ENCODE measurements around the gene GLS.
"Not testable (repeated sequence)": the region's sequence is repeated elsewhere in the genome, so short reads cannot be mapped to it uniquely, and the experiment has no call there.

The GLS gene

DNA sequence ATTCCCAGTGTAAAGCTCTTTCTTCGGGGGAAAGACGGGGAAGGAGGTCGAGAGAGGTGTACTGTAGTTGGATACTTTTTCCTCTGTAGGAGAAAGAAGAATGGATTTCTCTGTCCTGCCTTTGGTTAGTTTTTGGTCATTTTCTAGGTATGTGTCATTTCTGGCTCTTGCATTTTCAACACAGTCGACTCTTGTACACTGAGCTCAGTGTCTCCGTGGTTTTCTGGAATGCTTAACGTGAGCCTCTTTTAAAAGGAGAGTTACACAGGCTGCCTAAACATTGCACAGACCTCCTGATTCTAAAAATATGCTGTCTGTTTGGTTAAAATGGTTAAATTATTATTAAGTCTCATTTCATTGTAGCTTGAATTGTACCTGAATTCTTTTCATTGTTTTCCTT, 21.8 kb upstream of the GLS start:
- DNase-seq, result no peak

DNA sequence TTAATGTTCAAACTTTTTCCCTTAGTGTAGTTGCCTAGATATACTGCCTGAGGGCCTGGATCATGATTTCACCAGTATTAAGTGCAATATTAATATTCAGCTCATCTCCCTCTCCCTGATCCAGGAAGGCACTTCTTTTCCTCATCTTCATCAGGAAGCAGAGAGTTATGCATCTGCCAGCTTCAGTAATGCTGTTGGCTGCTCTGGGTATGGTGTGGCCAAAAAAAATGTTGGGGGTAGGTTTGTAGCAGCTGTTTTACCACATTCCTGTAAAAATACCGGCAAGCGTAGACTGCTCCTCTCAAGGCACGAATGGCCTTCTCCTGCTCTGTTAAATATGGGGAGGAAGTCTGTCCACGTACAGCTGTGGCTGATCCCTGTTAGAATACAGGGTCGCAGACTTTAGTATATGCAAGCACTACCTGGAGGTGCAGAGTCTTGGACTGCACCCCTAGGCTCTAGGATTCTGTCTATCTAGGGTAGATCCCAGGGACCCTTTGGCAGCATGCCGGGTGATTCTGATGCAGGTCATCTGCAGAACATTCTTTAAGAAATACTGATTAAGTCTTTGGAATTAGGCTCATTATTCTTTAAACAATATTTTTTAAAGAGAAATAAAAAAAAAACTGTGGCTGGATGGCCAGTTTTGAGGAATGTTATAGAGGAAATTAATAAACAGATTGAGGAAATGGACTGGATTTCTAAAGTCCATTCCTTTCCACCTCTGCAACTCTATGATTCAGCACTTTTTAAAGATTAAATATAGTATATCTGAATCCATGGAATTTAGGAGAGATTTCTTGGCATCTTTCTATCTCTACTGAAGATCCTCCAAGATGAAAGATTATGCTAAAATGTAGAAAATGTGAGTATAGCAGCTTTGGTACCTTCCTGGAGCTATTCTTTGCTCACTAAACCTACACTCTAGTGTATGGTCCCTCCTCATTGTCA, 21.0 kb upstream of the GLS start:
- DNase-seq, result no peak

DNA sequence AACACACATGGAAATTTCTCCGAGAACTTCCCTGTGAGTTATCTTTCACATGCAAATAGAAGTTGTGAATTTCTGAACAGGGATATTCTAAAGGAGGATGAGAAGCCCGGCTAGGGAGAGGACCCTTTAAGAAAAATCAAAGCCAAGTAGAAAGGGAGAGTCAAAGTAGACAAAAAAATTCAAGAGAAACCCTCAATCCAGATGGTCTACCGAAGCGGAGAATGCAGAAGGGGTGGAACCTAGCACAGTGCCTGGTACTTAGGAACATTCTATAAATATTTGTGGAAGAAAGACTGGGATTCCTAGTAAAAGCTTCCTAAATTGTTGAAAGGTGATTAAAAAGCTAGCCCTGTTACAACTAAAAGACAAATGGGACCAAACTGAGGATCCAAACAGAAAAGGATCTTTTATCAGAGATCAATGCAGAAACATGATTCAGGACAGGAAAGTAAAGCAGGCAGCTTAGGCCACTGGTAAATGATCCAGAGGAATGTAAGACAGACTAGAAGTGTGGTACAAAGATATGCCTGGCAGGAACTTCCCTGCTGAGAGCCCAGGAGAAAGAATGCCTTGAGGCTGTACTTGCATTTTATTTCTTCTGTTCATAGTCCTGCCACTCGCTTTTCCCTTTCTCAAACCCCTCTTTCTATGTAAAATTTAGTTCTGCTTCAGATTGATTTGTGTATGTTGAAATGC, 19.5 kb upstream of the GLS start:
- no peak for DNase-seq

DNA sequence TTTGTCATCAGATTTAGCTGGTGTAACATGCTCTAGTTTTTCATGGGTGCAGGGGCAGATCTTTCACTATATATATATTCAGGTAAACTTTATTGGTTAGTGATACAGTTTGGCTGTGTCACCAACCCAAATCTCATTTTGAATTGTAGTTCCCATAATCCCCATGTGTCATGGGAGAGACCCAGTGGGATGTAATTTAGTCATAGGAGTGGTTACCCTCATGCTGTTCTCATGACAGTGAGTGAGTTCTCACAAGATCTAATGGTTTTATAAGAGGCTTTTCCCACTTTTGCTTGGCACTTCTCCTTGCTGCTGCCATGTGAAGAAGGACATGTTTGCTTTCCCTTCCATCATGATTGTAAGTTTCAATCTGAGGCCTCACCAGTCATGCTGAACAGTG, 18.5 kb upstream of the GLS start:
- DNase-seq, result not testable (repeated sequence)

DNA sequence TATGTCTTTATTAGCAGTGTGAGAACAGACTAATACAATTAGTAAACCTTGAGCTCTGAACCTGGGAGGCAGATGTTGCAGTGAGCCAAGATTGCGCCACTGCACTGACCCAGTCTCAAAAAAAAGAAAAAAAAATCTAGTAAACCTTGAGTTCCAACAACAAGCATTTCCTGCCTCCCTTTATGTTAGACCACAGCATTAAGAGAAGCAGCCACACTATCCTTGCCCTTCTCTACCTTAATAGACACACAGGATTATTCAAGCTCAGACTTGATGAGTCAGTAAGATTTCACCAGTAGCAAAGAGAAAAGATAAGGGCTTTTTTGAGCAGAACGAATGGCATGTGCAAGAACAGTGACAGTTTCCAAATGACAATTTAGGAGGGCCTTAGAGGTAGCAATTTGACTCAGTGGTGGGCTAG, 18.0 kb upstream of the GLS start:
- no peak for DNase-seq

DNA sequence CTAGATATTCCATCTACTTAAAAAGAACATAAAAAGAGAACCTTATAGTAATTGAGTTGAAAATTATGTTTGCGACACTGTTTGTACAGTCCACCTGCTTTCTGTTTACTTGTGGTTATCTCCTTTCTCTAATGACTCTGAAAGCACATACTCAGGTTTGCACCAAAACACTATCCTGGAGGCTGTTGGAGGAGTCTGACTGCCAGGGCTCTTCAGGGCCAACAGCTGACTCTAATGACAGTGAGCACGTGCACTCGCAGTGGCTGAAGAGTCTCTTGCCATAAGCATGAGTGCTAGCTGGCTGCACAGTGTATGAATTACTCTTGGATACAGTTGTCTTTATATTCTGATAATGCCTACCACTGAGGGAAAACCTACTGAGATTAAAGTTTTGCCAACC, 16.7 kb upstream of the GLS start:
- DNase-seq, result no peak

DNA sequence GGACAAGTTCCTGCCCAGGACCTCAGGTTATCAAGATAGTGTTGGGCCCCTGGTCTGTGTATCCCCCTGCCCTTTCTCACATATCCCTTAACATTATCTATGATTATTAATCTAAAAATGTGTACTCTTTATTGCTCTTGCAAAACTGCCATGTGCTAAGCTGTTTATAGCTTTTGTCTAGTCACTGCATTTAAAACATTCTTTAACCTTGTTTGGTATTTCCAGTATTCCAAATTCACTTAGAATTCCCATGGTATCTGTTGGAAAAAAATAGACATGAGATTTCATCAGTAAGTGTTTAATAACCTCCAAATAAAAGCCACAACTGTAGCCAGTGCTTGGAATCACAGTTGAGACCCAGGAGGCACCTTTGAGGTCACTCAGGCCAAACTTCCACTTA, 16.2 kb upstream of the GLS start:
- no peak for DNase-seq

DNA sequence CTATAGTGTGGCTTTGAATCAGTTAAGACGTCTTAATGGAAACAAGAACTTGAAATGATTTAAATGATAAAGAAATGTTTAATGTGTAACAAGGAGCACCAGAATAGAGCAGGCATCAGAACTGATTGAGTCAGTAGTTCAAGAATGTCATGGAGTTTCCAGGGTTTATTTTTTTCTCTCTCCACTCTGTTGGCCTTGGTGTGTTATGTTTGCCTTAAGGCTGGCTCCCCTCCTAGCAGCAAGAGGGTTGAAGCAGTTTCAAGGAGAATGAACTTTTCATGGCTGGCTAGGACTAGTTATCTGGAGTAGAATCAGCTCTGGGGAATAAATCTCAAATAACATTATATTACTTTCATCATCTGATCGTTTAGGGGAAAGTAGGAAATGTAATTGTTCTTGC, 13.4 kb upstream of the GLS start:
- no peak for DNase-seq

DNA sequence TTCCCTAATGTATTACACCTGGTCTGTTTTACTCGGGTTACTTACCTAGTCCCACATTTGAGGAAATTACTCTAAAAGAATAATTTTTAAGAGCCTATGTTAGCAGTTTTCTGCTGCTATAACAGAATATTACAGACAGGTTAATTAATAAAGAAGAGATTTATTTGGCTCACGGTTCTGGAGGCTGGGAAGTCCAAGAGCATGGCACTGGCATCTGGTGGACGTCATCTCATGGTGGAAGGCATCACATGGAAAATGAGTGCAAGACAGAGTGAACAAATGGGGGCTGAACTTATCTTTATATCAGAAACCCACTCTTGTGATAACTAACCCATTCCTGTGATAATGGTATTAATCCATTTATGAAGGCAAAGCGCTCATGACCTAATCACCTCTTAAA, 12.8 kb upstream of the GLS start:
- DNase-seq, result no peak

DNA sequence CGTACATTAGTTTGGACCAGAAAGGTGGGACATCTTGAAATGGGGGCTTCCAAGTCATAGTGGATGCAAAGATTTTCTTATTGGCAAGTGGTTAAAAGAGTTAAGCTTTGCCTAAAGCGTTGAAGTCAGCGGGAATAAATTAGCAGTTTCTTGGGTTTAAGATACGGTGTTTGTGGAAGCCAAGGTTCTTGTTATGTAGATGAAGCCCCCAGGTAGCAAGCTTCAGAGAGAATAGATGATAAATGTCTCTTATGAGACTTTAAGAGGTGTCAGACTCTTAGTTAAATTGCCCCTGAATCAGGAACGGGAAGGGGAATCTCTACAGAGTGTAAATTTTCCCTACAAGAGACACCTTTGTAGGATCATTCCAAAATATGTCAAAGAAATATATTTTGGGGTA, 10.9 kb upstream of the GLS start:
- no peak for DNase-seq

DNA sequence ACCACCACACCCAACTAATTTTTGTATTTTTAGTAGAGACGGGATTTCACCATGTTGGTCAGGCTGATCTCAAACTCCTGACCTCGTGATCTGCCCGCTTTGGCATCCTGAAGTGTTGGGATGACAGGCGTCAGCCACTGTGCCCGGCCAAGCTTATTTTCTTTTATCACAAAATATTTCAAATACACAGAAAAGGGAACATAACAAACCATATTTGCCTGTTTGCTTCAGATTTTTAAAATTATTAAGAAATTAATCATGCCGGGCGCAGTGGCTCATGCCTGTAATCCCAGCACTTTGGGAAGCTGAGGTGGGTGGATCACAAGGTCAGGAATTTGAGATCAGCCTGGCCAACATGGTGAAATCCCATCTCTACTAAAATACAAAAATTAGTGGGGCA, 7.2 kb upstream of the GLS start:
- DNase-seq, result not testable (repeated sequence)

DNA sequence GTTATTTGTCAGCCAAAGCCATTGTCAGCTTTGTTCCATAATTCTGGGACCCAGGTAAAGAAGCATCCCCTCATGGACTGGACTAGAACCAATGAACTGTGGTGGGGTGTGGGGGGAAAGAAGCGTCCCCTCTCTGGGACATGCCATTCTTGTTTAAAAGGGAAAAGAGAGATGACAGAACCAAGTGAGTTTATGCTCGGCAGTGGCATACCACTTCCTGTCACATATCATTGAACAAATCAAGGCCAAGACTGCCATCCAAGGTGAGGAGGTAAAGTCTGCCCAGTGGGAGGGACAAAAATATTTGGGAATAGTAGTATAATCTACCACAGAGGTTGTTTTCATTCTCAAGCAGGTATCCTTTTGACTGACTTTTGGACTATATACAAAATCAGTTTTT, 4.7 kb upstream of the GLS start:
- DNase-seq, result peak; percentile 12

DNA sequence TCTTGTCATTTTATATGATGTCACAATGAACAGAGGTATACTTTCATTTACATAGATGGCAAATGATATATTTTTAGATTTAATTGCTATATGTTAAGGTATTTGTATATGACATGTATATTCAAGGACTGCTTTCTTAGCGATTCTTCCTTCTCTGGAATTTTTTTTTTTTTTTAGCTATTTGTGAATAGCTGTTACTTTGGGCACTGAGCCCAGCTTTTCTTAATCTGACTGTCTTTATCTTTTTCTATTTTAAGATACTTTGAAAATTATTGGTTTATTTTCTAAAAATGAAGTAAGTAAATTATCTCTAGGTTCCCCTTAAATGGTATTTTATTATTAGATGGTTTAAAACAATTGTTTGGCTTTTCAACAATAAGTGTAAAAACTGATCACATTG, 4.0 kb upstream of the GLS start:
- no peak for DNase-seq

DNA sequence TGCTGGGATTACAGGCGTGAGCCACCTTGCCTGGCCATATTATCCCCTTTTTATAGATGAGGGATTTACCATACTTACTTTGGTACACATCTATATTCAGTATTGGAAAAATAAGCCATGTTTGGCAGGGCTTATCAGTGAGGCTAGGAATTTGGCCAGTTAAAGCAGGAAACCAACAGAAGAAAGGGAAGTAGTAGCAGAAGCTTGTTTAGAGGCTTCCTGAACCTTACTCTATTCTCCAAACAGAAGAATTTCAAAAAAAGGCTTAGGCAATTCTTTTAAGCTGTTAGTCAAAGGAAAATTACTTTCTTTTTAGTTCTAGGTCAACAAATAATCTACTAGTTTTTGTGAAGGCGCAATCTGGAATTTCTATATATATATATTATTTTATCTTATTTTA, 3.2 kb upstream of the GLS start:
- DNase-seq, result no peak

DNA sequence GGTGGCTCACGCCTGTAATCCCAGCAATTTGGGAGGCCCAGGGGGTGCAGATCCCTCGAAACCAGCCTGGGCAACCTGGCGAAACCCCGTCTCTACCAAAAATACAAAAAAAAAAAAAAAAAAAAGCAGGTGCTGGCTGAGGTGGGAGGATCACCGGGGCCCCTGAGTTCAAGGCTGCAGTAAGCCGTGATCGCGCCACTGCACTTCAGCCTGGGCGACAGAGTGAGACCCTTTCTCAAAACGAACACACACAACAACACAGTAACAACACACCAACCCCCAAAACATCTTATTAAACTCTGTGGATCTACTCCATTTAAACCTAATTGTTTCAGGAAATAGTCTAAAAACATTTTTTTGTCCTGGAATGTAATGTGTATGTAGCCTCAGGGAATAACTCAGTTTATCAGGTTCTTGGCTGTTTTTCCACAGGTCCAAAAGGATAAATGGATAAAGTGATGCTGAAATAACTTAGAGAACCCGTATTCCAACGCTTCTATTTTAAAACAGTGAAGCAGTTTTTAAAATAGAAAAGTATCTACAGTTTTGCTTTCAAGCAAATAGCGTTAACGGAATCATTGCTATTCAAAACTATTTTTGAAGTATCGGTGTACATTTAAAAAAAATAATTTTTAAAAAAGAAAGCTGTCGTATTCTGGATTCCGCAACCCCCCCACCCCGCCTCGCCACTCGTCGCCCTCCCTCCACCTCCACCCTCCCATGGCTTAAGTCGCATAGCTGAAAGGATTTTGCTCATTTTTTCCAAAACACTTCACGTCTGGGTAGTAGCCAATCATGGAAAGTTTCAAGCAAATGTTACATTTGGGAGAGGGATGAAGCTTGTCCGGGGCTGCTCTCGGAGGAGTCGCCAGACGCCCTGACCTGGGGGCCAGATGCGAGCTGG, 895 bp upstream of the GLS start:
- peak; percentile 59 for DNase-seq

DNA sequence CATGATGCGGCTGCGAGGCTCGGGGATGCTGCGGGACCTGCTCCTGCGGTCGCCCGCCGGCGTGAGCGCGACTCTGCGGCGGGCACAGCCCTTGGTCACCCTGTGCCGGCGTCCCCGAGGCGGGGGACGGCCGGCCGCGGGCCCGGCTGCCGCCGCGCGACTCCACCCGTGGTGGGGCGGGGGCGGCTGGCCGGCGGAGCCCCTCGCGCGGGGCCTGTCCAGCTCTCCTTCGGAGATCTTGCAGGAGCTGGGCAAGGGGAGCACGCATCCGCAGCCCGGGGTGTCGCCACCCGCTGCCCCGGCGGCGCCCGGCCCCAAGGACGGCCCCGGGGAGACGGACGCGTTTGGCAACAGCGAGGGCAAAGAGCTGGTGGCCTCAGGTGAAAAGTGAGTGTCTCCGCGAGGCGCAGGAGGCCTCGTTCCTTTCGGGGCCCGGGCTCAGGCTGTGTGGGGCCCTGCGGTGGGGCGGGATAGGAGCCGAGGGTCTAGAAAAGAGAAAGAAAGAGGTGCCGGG, 520 bp downstream of the GLS start:
- DNase-seq, result no peak

DNA sequence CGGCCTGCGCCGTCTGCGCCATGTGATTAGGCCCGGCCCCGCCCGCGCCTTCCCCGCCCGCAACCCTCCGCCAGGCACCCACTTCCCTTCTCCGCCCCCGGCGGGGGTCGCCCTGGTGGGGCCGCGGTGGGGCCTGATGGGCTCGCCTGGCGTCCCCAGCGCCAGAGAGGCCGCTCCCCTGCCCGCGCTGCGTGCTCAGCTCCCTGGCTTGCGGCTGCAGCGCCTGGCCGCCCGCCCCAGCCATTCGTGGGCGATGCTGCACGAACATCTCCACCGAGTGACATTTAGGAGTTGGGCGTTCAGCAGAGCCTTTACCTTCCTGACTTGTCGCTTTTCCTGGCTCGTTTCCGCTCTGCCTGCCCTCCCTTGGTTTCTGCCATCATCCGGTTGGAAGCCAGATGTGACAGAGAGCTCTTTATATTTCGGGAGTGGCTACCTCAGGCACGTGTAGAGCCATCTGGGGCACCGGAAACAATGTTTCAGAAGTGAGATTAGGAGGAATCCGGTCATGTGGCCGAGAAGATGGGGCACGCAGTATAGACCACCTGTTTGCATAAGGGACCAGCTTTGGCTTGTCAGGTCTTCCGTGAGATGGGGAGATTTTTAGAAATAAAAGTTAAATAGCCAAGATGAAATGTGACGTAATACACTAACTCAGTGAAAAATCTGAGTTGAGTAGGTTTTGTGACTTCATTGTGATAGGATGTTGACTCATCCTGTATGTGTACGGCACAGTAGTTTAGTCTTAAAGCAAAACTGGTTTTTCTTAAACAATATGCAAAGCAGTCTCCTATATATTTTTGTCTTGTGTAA, 1.2 kb downstream of the GLS start:
- peak; percentile 77 for DNase-seq

DNA sequence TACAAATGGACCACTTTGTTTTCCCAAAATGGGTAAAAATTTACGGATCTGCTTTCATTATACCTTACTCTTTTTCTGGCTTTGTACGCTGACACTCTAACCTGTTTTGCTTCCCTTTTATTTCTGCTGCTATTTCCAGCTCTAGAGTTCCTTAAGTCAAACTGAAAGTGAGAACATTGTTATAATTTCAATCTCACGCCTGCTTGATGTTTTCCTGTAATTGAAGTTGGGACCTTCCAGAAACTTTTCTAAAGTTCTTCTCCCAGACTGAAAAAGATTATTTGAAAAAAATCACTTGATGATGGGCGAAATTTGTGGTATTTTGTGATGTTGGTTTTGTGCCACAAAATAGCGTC, 1.8 kb downstream of the GLS start:
- no peak for DNase-seq

DNA sequence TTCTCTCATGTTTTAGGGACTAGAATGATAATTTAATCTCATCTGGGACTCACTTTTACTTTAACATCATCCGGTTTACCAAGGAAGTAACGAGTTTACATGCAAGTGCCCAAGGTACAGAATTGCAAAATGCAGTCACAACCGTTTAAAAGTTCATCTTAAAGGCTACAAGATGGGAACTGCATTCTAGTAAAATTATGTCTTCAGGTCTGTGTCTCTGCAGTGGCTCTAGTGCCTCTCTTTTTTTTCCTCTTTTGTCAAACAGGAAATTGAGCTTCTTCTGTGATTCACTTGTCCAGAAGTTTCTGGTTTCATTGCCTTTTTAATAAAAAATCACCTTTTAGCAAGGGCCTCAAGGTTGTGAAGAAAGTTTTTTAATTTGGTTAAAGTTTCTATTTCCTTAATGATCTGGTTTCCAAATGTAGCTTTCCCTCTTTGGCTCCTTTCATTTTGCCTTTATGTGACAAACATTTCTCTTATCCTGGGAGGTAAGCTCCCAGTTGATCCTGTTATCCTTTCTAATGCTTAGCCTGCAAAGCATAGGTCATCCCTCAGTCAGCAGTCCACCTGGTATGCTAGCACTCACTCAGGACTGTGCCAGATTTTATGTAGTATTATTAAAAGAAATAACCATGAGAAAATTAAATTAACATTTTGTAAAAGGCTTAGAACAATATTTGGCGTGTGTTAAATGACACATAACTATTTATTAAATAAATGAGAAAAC, 2.4 kb downstream of the GLS start:
- DNase-seq, result no peak

DNA sequence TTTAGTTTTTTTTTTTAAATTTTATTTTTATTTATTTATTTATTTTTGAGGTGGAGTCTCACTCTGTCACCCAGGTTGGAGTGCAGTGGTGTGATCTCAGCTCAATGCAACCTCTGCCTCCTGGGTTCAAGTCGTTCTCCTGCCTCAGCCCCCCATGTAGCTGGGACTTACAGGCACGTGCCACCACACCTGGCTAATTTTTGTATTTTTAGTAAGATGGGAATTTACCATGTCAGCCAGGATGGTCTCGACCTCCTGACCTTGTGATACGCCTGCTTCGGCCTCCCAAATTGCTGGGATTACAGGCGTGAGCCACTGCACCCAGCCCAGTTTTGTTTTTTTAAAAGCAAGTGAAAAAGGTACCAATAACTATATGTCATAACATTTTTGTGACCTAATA, 5.2 kb downstream of the GLS start:
- not testable (repeated sequence) for DNase-seq

DNA sequence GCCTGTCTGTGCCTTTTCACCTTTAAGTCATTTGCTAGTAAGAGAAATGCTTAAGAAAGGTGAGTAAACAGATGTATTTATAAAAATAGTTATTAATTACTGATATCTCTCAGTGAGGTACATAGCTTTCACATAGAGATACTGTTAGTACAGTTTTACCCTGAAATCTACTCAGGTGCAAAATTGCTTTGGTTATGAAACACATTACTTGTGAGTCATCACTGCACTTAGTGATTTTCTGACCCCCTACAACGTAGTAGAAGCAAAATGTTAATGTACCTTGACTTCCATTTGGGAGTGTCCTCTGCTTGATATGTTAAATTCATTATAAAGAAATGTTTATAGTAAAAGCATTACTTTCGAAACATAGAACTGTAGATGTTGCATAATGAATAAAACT, 6.5 kb downstream of the GLS start:
- no peak for DNase-seq

DNA sequence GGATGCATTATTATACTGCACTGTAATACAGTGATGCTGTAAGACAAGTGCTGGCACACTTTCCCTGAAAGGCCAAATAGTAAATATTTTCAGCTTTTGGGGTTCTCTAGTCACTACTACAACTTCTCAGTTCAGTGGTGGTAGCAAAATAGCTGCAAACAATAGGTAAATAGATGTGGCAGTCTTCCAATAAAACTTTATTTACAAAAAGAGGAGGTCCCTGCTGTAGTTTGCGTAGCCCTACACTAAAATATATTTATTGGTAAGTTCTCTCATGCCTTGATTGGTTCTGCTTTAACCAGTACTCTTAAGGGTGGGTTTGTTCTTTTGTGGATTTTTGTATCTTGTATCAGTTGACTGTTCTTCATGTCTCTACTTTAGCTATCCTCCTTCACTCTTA, 7.8 kb downstream of the GLS start:
- DNase-seq, result no peak

Data from stimulated activated CD4-positive, alpha-beta T cell treated with anti-CD3 and anti-CD28 coated beads, Interleukin-15, amount 100 ng/mL, for 24 hours (primary cell).